ENCODE data around the gene DOCK10.

GRCh38 chr2:224987733-224988132, 54.5 kb downstream of the DOCK10 start:
- TF ChIP-seq POLR2A (IDR thresholded peaks at IDR 0.05) (no peak), CTCF (IDR thresholded peaks at IDR 0.05) (no peak)

Measured in suprapubic skin (tissue), 3 donors.